Activated T-cell treated with anti-CD3 and anti-CD28 coated beads for 4 hours (primary cell): ENCODE results near the gene SLC5A3.

Experiments
- DNase-seq: peaks from one replicate; pipeline ENCODE4 v3.0.0-alpha.2; 2020

The SLC5A3 gene

GRCh38 chr21:34105947-34106541 is 32.7 kb downstream of the SLC5A3 start:
- no peak for DNase-seq

GRCh38 chr21:34107606-34108005 is 34.2 kb downstream of the SLC5A3 start:
- no peak for DNase-seq

DNA sequence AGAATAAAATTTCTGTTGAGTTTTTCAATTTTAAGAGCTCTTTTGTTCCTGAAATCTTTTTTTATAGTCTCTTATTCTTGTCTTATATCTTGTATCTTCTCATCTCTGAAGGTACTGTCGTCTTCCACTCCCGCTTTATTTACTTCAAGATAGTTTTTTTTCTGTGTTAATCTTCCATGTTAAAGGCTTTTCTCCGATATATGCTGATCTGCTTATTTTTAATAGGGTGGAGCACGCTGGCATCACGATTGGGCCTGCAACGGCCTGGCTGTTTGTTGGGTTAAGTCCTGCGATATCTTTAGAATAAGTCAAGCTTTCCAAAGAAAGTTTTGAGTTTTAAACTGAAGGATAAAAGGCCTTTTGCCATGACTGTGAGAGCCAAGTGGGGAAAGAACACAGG is 35.7 kb downstream of the SLC5A3 start:
- DNase-seq: no peak

DNA sequence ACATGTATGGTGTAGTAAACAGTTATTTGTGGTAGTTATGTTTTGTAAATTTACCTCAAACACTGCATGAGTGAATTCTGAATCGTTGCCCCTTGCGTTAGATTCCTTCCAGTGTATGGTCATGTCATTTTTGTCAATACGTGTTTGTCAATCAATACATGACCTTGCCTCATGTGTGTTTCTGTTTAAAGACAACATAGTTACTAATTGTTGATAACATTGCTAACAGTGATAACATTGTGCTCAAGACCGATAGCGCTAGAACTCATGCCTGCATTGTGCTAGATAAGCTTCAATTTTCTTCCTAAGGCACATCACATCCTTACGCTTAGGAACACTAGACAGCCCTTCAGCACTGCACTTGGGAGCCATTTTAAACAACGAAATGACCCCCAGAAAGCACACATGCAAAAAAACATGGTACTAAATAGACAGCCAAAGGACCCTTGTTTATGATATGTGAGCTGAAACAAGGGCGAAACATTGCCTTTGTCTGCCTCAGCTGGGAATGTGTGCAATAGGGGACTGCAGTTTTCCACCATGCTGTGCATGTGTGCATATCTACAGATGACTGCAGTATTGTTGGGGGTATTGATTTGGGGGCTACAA is 37.3 kb downstream of the SLC5A3 start:
- no peak for DNase-seq

DNA sequence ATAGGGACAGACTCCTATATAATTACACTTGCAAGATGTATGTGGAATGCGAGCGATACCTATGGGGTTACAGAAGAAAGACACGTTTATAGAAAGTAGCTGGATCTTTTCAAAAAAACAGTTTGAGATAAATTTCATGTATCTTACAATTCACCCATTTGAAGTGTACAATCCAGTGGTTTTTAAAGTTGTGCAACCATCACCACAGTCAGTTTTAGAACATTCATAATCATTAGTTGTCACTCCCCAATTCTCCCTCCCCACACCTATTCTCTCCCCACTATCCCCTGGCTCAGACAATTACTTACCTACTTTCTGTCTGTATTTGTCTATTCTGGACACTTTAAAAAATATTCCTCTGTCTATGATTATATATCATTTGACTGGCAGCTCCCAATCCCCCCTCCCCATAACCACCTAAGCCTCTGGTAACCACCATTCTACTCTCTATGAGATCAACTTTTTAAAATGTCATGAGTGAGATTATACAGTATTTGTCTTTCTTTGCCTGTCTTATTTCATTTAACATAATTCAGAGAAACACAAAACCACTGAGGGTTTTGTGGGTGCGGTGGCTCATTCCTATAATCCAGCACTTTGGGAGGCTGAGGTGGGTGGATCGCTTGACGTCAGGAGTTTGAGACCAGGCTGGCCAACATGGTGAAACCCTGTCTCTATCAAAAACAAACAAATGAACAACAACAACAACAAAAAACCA is 39.1 kb downstream of the SLC5A3 start:
- DNase-seq: no peak

DNA sequence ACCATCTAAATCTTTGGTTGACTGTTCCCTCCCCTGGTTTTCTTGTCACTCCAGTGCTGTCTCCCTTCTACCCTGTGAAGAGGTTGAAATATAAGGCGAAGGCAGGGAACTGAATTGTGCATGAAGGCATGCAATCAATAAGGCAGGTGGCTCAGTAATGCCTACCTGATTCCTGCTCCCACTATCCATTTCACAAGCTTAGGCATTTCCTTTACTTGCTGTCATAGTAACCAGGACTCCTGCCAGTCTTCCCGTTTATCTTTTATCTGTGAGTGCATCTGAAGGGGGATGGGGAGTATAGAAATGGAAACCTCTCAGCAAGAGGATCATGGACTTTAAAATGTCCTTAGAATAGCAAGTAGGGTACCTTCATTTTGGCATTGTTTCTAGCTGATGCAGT is 40.5 kb downstream of the SLC5A3 start:
- DNase-seq: no peak

GRCh38 chr21:34115160-34115559 is 41.8 kb downstream of the SLC5A3 start:
- no peak for DNase-seq

GRCh38 chr21:34116569-34116968 is 43.2 kb downstream of the SLC5A3 start:
- DNase-seq: no peak

GRCh38 chr21:34120867-34121266 is 47.5 kb downstream of the SLC5A3 start:
- DNase-seq: no peak

GRCh38 chr21:34122047-34122446 is 48.7 kb downstream of the SLC5A3 start:
- DNase-seq: no peak
